ENCODE data around the gene SIL1. TPM values are rescaled to one million over a fixed set of nuclear protein-coding genes. Genes with fewer than 3 reads are reported as not detected.

Gene SIL1
- total and polyA plus RNA-seq, 2 donors (not counting 3 experiments of a cell fraction or from before 2014, with no cell fraction given), result 47.6 to 67.2 TPM

GRCh38 chr5:139110526-139111168, 87.5 kb downstream of the SIL1 start:
- BruUV-seq (replicated peaks), result no TSS peak
- peaks cover 0 to 2% of the 10 kb centered on the region in 2 experiments for H3K36me3 ChIP-seq (ENCODE audit: control insufficient read depth in 2 of 2, extremely low read depth in 1 of 2, insufficient read depth in 2 of 2, low read length in 2 of 2)
- no peak overlapping the region for H3K4me2 ChIP-seq (ENCODE audit: insufficient read depth, low read length)
- intact Hi-C loops (cut with micrococcal nuclease), result no loop called here
- dilution Hi-C loops (cut with MboI; ENCODE audit: extremely low pct_ligation_motif_present, low sequenced_read_pairs), result no loop called here
- no peak overlapping the region for H3K27ac ChIP-seq (ENCODE audit: insufficient read depth, low read depth, low read length)
- no peaks in the 10 kb centered on the region for H3K9me1 ChIP-seq (replicated peaks; ENCODE audit: control insufficient read depth, extremely low read depth, insufficient read depth, low read length)
- POLR2A ChIA-PET, result no interaction called here
- H4K20me1 ChIP-seq (replicated peaks; ENCODE audit: control insufficient read depth, extremely low read depth, insufficient read depth, low read length), result no peaks in the 10 kb centered on the region
- no peak overlapping the region for H3K4me3 ChIP-seq (replicated peaks in 1 of 3; ENCODE audit: insufficient read depth in 1 of 3, low read depth in 1 of 3, low read length in 3 of 3)
- H3K27me3 ChIP-seq (ENCODE audit: control insufficient read depth in 2 of 2, insufficient read depth in 2 of 2, low read length in 2 of 2), result no peaks in the 10 kb centered on the region
- no peak overlapping the region for H2AFZ ChIP-seq (ENCODE audit: low read depth, low read length)
- no peaks in the 10 kb centered on the region for H3K79me2 ChIP-seq (ENCODE audit: control insufficient read depth, insufficient read depth, low read length)
- DNase-seq (ENCODE audit: low read depth, low spot score) (no peak), FAIRE-seq (no peak)
- no peaks in the 10 kb centered on the region for H3K9me3 ChIP-seq (replicated peaks; ENCODE audit: control insufficient read depth, insufficient read depth, low read length)
- TF ChIP-seq EZH2 (IDR thresholded peaks at IDR 0.05; ENCODE audit: borderline replicate concordance, low read depth, low read length, severe bottlenecking) (no peak), CTCF (IDR thresholded peaks at IDR 0.05; ENCODE audit: extremely low read depth in 1 of 2, insufficient read depth in 1 of 2, low read depth in 1 of 2, low read length in 2 of 2) (no peak), JUN (IDR thresholded peaks at IDR 0.05; ENCODE audit: borderline replicate concordance, insufficient read depth, insufficient read length, low read depth) (no peak), GATA2 (IDR thresholded peaks at IDR 0.05; ENCODE audit: insufficient read depth, insufficient read length, low read depth, low read length) (no peak), FOS (IDR thresholded peaks at IDR 0.05; ENCODE audit: borderline replicate concordance, insufficient read depth, low read length) (no peak), MYC (IDR thresholded peaks at IDR 0.05; ENCODE audit: low read depth, low read length) (no peak), POLR2A (IDR thresholded peaks at IDR 0.05; ENCODE audit: low read depth, low read length) (no peak), POLR2AphosphoS5 (IDR thresholded peaks at IDR 0.05; ENCODE audit: insufficient read depth, low read depth, low read length) (no peak)
- CTCF ChIA-PET, result interaction anchor here (1.0 kb wide), 1 partner anchor 83 kb away, joined by 4 read pairs; no protein-coding TSS in a partner anchor
- H3K4me1 ChIP-seq (ENCODE audit: control insufficient read depth, extremely low read depth, insufficient read depth, low read length), result no peaks in the 10 kb centered on the region
- no peak overlapping the region for H3K9ac ChIP-seq (replicated peaks; ENCODE audit: extremely low read depth, insufficient read depth, low read length)
